CD14-positive monocyte (primary cell): ENCODE measurements around the gene TMEM132E. TPM values are rescaled to one million over a fixed set of nuclear protein-coding genes. Genes with fewer than 3 reads are reported as not detected.

Source experiments
- DNase-seq, 3 donors: peaks; one replicate each; pipeline ENCODE4 v3.0.0-alpha.2; 2011 to 2022
- H2AFZ ChIP-seq: 2 replicates; pipeline ENCODE4 v1.6.0; 2012; ENCODE audit warnings: mild to moderate bottlenecking, low read depth, low read length, inconsistent platforms; ENCODE audit not compliant: insufficient read depth, poor library complexity, severe bottlenecking
- H3K27ac ChIP-seq, 2 donors: 1 replicate in 1 of 2; 2 replicates in 1 of 2; pipeline ENCODE4 v1.5.1; 2012 to 2013; ENCODE audit warnings: low read length in 2 of 2, control low read depth in 1 of 2, inconsistent platforms in 1 of 2, low read depth in 1 of 2, mild to moderate bottlenecking in 1 of 2
- H3K27me3 ChIP-seq, 2 donors: one replicate each; pipeline versions ENCODE4 v1.6.0 to v1.6.1; 2011 to 2013; ENCODE audit warnings: low read length in 2 of 2; ENCODE audit not compliant: control insufficient read depth in 2 of 2, insufficient read depth in 2 of 2
- H3K36me3 ChIP-seq, 2 donors: replicated peaks in 1 of 2; 1 replicate in 1 of 2; 2 replicates in 1 of 2; pipeline versions ENCODE4 v1.5.1 to v1.6.1; 2012 to 2013; ENCODE audit warnings: low read length in 2 of 2, control low read depth in 1 of 2, inconsistent platforms in 1 of 2, mild to moderate bottlenecking in 1 of 2; ENCODE audit not compliant: insufficient read depth in 2 of 2, control insufficient read depth in 1 of 2
- H3K4me1 ChIP-seq, 2 donors: 1 replicate in 1 of 2; 2 replicates in 1 of 2; pipeline versions ENCODE4 v1.5.1 to v1.6.1; 2012 to 2013; ENCODE audit warnings: low read length in 2 of 2, control low read depth in 1 of 2, inconsistent platforms in 1 of 2, mild to moderate bottlenecking in 1 of 2, moderate library complexity in 1 of 2; ENCODE audit not compliant: insufficient read depth in 2 of 2, control insufficient read depth in 1 of 2
- H3K4me2 ChIP-seq: replicated peaks from 2 replicates; pipeline ENCODE3; 2012; ENCODE audit warnings: low read length, moderate library complexity, mild to moderate bottlenecking; ENCODE audit not compliant: poor library complexity, severe bottlenecking; ENCODE audit errors: extremely low read depth
- H3K4me3 ChIP-seq, 3 experiments: fragments of 200-600 bp in 1 of 3; sonication (generic) in 1 of 3; replicated peaks in 1 of 3; 1 replicate in 2 of 3; 2 replicates in 1 of 3; pipeline ENCODE4 v1.5.1; 2011 to 2013; ENCODE audit warnings: low read length in 3 of 3, mild to moderate bottlenecking in 3 of 3, control low read depth in 2 of 3, low read depth in 2 of 3, inconsistent platforms in 1 of 3, moderate library complexity in 1 of 3
- H3K79me2 ChIP-seq: 2 replicates; pipeline ENCODE4 v1.6.0; 2012; ENCODE audit warnings: mild to moderate bottlenecking, control low read depth, inconsistent platforms, low read length, moderate library complexity; ENCODE audit not compliant: insufficient read depth
- H3K9ac ChIP-seq: 2 replicates; pipeline ENCODE4 v1.6.0; 2017; ENCODE audit warnings: low read length, mild to moderate bottlenecking; ENCODE audit not compliant: insufficient read depth, poor library complexity, severe bottlenecking
- H3K9me3 ChIP-seq, 2 donors: replicated peaks in 1 of 2; 1 replicate in 1 of 2; 2 replicates in 1 of 2; pipeline versions ENCODE4 v1.5.1 to v1.6.1; 2012 to 2013; ENCODE audit warnings: low read length in 2 of 2, control low read depth in 1 of 2; ENCODE audit not compliant: control insufficient read depth in 1 of 2, insufficient read depth in 1 of 2
- H4K20me1 ChIP-seq: 2 replicates; pipeline ENCODE4 v1.6.0; 2012; ENCODE audit warnings: mild to moderate bottlenecking, low read length, control low read depth, moderate library complexity; ENCODE audit not compliant: insufficient read depth
- H3K27ac Mint-ChIP-seq, 7 donors: one replicate each; pipeline ENCODE4 v1.8.0; 2020; ENCODE audit warnings: mild to moderate bottlenecking in 7 of 7, mixed read lengths in 7 of 7, moderate library complexity in 6 of 7, inconsistent platforms in 2 of 7
- H3K27me3 Mint-ChIP-seq, 3 donors: one replicate each; pipeline ENCODE4 v1.8.0; 2021 to 2022; ENCODE audit warnings: low read depth in 3 of 3, mild to moderate bottlenecking in 3 of 3, mixed read lengths in 3 of 3, moderate library complexity in 3 of 3, inconsistent platforms in 1 of 3
- H3K36me3 Mint-ChIP-seq, 2 donors: one replicate each; pipeline ENCODE4 v1.8.0; 2020; ENCODE audit warnings: mixed read lengths in 2 of 2, inconsistent platforms in 1 of 2, mild to moderate bottlenecking in 1 of 2
- H3K4me1 Mint-ChIP-seq: one replicate; pipeline ENCODE4 v1.8.0; 2020; ENCODE audit warnings: mild to moderate bottlenecking, mixed read lengths
- H3K4me3 Mint-ChIP-seq, 2 donors: one replicate each; pipeline ENCODE4 v1.8.0; 2020; ENCODE audit warnings: mild to moderate bottlenecking in 2 of 2, mixed read lengths in 2 of 2, moderate library complexity in 1 of 2
- H3K9me3 Mint-ChIP-seq, 7 donors: one replicate each; pipeline ENCODE4 v1.8.0; 2020 to 2022; ENCODE audit warnings: mixed read lengths in 7 of 7, mild to moderate bottlenecking in 6 of 7, moderate library complexity in 6 of 7, inconsistent platforms in 2 of 7
- CTCF ChIP-seq: fragments of 200-600 bp; IDR thresholded peaks from one replicate; pipeline ENCODE4 v1.8.0; 2022; ENCODE audit warnings: antibody characterized with exemption, mild to moderate bottlenecking
- WGBS: methylation state at CpG from one replicate; pipeline ENCODE4 v1.1.5; 2013; ENCODE audit warnings: missing lambda C conversion rate; ENCODE audit not compliant: insufficient coverage; 5-methylcytosine and 5-hydroxymethylcytosine counted together
- intact Hi-C, 2 donors: fragments of 100-400 bp; cut with micrococcal nuclease; formaldehyde crosslinking; loops; one replicate each; pipeline versions ENCODE4 v1.15.0 to v1.15.1; 2023
- polyA plus RNA-seq, 3 donors: library from polyadenylated mRNA; depleted of rRNA in 1 of 3; unstranded in 2 of 3; stranded (reverse) in 1 of 3; fragments of 300-500 nt in 2 of 3; fragments of >200 nt in 1 of 3; fragmentation: Illumina TruSeq in 2 of 3; gene quantifications; 1 replicate in 2 of 3; 2 replicates in 1 of 3; pipeline ENCODE4 v1.2.3, GENCODE V29; 2012 to 2021

The TMEM132E gene
- polyA plus RNA-seq, 3 donors, result not detected

DNA sequence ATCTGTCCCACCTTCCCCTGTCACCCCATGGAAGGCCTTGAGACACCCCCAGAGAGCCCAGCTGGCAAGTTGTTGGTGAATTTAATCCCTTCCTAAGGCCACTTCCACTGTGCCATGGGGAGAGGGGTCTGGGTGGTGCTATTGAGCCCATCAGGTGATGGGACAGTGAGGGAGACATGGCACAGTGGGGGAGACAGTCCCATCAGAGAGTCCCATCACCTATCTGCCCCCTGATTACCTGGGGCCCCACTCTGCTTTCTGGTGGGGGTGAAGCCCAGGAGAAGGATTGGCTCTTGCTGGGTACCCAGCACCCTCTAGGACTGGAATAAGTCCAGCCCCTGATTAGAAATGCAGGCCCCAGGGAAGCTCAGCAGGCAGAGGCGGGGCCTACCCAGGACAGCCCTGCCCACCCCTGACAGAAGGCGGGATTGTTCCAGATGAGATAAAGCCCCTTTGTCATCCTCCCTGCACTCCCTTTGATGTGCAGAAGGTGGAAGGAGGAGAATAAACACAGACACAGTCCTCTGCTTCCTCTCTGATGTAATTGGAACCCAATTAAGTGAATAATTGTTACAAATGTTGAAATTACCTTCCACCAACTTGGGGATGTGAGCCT lies 18.9 kb downstream of the TMEM132E start:
- no peaks in the 10 kb centered on the region for H3K79me2 ChIP-seq
- no peaks in the 10 kb centered on the region for H3K4me1 ChIP-seq
- no peak overlapping the region for H3K4me3 Mint-ChIP-seq
- no peak overlapping the region for H2AFZ ChIP-seq
- H3K36me3 Mint-ChIP-seq, result no peaks in the 10 kb centered on the region
- H3K36me3 ChIP-seq, result no peaks in the 10 kb centered on the region
- H3K27ac ChIP-seq, result no peak overlapping the region
- no peaks in the 10 kb centered on the region for H3K9me3 Mint-ChIP-seq
- H4K20me1 ChIP-seq, result no peaks in the 10 kb centered on the region
- peaks cover 0 to 3% of the 10 kb centered on the region in 2 donors for H3K27me3 ChIP-seq
- no CpG with 5 or more reads among the region's 2 CpGs for WGBS
- no peaks in the 10 kb centered on the region for H3K9me3 ChIP-seq
- H3K4me3 ChIP-seq, result no peak overlapping the region
- intact Hi-C loops, result no loop called here
- H3K27me3 Mint-ChIP-seq, result peaks cover 12 to 29% (median 26%) of the 10 kb centered on the region in 3 donors
- no peak for TF ChIP-seq CTCF
- H3K27ac Mint-ChIP-seq, result no peak overlapping the region
- no peak for DNase-seq
- H3K4me1 Mint-ChIP-seq, result no peaks in the 10 kb centered on the region
- H3K9ac ChIP-seq, result no peak overlapping the region
- no peak overlapping the region for H3K4me2 ChIP-seq

GRCh38 chr17:34601416-34601815 lies 22.0 kb downstream of the TMEM132E start:
- intact Hi-C loops, result no loop called here
- no peak overlapping the region for H3K4me2 ChIP-seq
- peaks cover 0 to 4% of the 10 kb centered on the region in 2 donors for H3K27me3 ChIP-seq
- H3K27ac Mint-ChIP-seq, result no peak overlapping the region
- DNase-seq, result no peak
- H3K36me3 ChIP-seq, result no peaks in the 10 kb centered on the region
- no peaks in the 10 kb centered on the region for H3K79me2 ChIP-seq
- H3K9me3 ChIP-seq, result no peaks in the 10 kb centered on the region
- no peak overlapping the region for H2AFZ ChIP-seq
- WGBS, result 76% methylated on average over 2 of the region's 3 CpGs
- no peak overlapping the region for H3K4me3 ChIP-seq
- peaks cover 8 to 18% (median 17%) of the 10 kb centered on the region in 3 donors for H3K27me3 Mint-ChIP-seq
- H3K4me3 Mint-ChIP-seq, result no peak overlapping the region
- no peaks in the 10 kb centered on the region for H3K9me3 Mint-ChIP-seq
- H3K9ac ChIP-seq, result no peak overlapping the region
- H3K27ac ChIP-seq, result no peak overlapping the region
- H3K4me1 Mint-ChIP-seq, result no peaks in the 10 kb centered on the region
- H3K4me1 ChIP-seq, result no peaks in the 10 kb centered on the region
- no peaks in the 10 kb centered on the region for H3K36me3 Mint-ChIP-seq
- no peaks in the 10 kb centered on the region for H4K20me1 ChIP-seq
- TF ChIP-seq CTCF, result no peak
